ENCODE results near the gene SLC1A7. TPM values are rescaled to one million over a fixed set of nuclear protein-coding genes. Genes with fewer than 3 reads are reported as not detected.

SLC1A7 gene
- total and polyA plus RNA-seq, 7 donors: 0.04 to 6.2 (median 0.36) TPM

- intact Hi-C loops (cut with DNase I): no loop called here
- H3K27ac ChIP-seq: peak overlapping the region; percentile 27
- TF ChIP-seq, protein P1, sequence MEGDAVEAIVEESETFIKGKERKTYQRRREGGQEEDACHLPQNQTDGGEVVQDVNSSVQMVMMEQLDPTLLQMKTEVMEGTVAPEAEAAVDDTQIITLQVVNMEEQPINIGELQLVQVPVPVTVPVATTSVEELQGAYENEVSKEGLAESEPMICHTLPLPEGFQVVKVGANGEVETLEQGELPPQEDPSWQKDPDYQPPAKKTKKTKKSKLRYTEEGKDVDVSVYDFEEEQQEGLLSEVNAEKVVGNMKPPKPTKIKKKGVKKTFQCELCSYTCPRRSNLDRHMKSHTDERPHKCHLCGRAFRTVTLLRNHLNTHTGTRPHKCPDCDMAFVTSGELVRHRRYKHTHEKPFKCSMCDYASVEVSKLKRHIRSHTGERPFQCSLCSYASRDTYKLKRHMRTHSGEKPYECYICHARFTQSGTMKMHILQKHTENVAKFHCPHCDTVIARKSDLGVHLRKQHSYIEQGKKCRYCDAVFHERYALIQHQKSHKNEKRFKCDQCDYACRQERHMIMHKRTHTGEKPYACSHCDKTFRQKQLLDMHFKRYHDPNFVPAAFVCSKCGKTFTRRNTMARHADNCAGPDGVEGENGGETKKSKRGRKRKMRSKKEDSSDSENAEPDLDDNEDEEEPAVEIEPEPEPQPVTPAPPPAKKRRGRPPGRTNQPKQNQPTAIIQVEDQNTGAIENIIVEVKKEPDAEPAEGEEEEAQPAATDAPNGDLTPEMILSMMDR (IDR thresholded peaks at IDR 0.05): no peak
- peak; percentile 75 to 81 for DNase-seq
- H3K4me1 ChIP-seq: peaks cover 7% of the 10 kb centered on the region
- H3K36me3 ChIP-seq (ENCODE audit: insufficient read depth in 1 of 2, low read depth in 1 of 2): no peaks in the 10 kb centered on the region
- H3K4me3 ChIP-seq: peak overlapping the region; percentile 67
- H3K9me3 ChIP-seq: no peaks in the 10 kb centered on the region
- WGBS, 3 donors: 30 to 34% (median 32%) methylated on average over 19 of the region's 19 CpGs
- ATAC-seq: peak; percentile 21 to 54 (median 32)
- peaks cover 0 to 36% (median 5%) of the 10 kb centered on the region in 3 donors for H3K27me3 ChIP-seq (ENCODE audit: insufficient read depth in 3 of 3, low read length in 2 of 3)
Observed at GRCh38 chr1:53061123-53061858, 81.1 kb downstream of the SLC1A7 start.

GRCh38 chr1:53060579-53060978, 81.9 kb downstream of the SLC1A7 start:
- Histone ChIP-seq H3K27me3 (ENCODE audit: insufficient read depth in 3 of 3, low read length in 2 of 3) (peaks cover 0 to 36% (median 5%) of the 10 kb centered on the region in 3 donors), H3K9me3 (no peaks in the 10 kb centered on the region), H3K36me3 (ENCODE audit: insufficient read depth in 1 of 2, low read depth in 1 of 2) (no peaks in the 10 kb centered on the region), H3K4me3 (no peak overlapping the region), H3K27ac (no peak overlapping the region), H3K4me1 (peaks cover 7% of the 10 kb centered on the region)
- ATAC-seq: no peak
- TF ChIP-seq, protein P1 (IDR thresholded peaks at IDR 0.05): no peak
- peak in 1 of 2 donors; percentile 30 for DNase-seq
- WGBS, 3 donors: 44 to 59% (median 57%) methylated on average over 1 of the region's 1 CpG
- intact Hi-C loops (cut with DNase I): no loop called here

- H3K36me3 ChIP-seq (ENCODE audit: insufficient read depth in 1 of 2, low read depth in 1 of 2): peaks cover 0 to 18% of the 10 kb centered on the region in 2 donors
- ATAC-seq (peak in 1 of 4 donors; percentile 45), DNase-seq (no peak)
- H3K9me3 ChIP-seq: no peaks in the 10 kb centered on the region
- peaks cover 3% of the 10 kb centered on the region for H3K4me1 ChIP-seq
- no peak overlapping the region for H3K27ac ChIP-seq
- peaks cover 0 to 18% (median 0%) of the 10 kb centered on the region in 3 donors for H3K27me3 ChIP-seq (ENCODE audit: insufficient read depth in 3 of 3, low read length in 2 of 3)
- TF ChIP-seq, protein P1 (IDR thresholded peaks at IDR 0.05): no peak
- no peak overlapping the region for H3K4me3 ChIP-seq
- 54 to 67% (median 66%) methylated on average over 2 of the region's 2 CpGs for WGBS, 3 donors
- intact Hi-C loops (cut with DNase I): no loop called here
Observed at GRCh38 chr1:53057127-53057526, 85.3 kb downstream of the SLC1A7 start.

DNA sequence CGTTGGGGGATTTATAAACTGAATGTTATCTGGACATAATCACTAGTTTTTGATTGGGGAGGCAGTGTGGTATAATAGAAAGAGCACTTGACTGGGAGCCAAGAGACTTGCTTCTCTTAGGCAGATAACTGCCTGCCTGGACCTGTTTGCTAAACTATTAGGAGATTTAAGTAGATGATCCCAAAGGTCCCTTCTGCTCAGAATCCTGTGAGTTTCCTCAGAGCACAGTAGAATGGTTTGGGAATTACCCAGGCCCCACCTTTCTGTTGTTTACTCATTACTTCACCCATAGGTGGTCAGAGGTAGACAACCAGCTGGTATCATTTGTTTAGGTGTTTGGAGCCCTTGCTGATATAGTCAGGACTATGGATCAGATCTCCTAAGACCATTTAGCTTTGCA, 90.8 kb downstream of the SLC1A7 start:
- WGBS, 3 donors: 28 to 63% (median 62%) methylated on average over 1 of the region's 1 CpG
- intact Hi-C loops (cut with DNase I): no loop called here
- TF ChIP-seq, protein P1 (IDR thresholded peaks at IDR 0.05): no peak
- Histone ChIP-seq H3K9me3 (no peaks in the 10 kb centered on the region), H3K36me3 (ENCODE audit: insufficient read depth in 1 of 2, low read depth in 1 of 2) (peaks cover 0 to 49% of the 10 kb centered on the region in 2 donors), H3K27me3 (ENCODE audit: insufficient read depth in 3 of 3, low read length in 2 of 3) (no peaks in the 10 kb centered on the region), H3K27ac (no peak overlapping the region), H3K4me3 (no peak overlapping the region), H3K4me1 (peaks cover 6% of the 10 kb centered on the region)
- ATAC-seq (no peak), DNase-seq (no peak)

All from psoas muscle (tissue), 8 donors.